Activated T-cell treated with anti-CD3 and anti-CD28 coated beads for 24 hours (primary cell): Measurements from ENCODE around the gene TCHP.

Experiments
- DNase-seq: peaks from one replicate; pipeline ENCODE4 v3.0.0-alpha.2; 2020; ENCODE audit warnings: low read depth

TCHP gene

GRCh38 chr12:109963330-109963729 lies 63.3 kb downstream of the TCHP start:
- DNase-seq, result no peak

- no peak for DNase-seq
Observed at GRCh38 chr12:109963743-109964429, 63.8 kb downstream of the TCHP start.

GRCh38 chr12:109966546-109966945 lies 66.5 kb downstream of the TCHP start:
- no peak for DNase-seq

GRCh38 chr12:109967383-109968031 lies 67.4 kb downstream of the TCHP start:
- DNase-seq, result no peak
